Stimulated activated CD8-positive, alpha-beta memory T cell treated with anti-CD3 and anti-CD28 coated beads, Interleukin-15, amount 100 ng/mL, for 4 hours (primary cell): Measurements from ENCODE around the gene STK32B.
"Not testable (repeated sequence)": the region's sequence is repeated elsewhere in the genome, so short reads cannot be mapped to it uniquely, and the experiment has no call there.

Source experiments
- DNase-seq, 2 donors: peaks; one replicate each; pipeline ENCODE4 v3.0.0-alpha.2; 2020; ENCODE audit warnings: low read depth in 2 of 2

STK32B gene

GRCh38 chr4:5160668-5161067, 109.4 kb downstream of the STK32B start:
- DNase-seq: no peak

GRCh38 chr4:5162909-5163508, 111.7 kb downstream of the STK32B start:
- no peak for DNase-seq

- no peak for DNase-seq
Measured at GRCh38 chr4:5164221-5164912, 113.1 kb downstream of the STK32B start.

GRCh38 chr4:5165420-5166369, 114.4 kb downstream of the STK32B start:
- no peak for DNase-seq

GRCh38 chr4:5166377-5166776, 115.1 kb downstream of the STK32B start:
- DNase-seq: no peak

- no peak for DNase-seq
Measured at GRCh38 chr4:5168891-5169290, 117.6 kb downstream of the STK32B start.

- DNase-seq: not testable (repeated sequence)
Measured at GRCh38 chr4:5175836-5176235, 124.6 kb downstream of the STK32B start.

- DNase-seq: no peak
Measured at GRCh38 chr4:5184606-5185005, 133.3 kb downstream of the STK32B start.

- DNase-seq: no peak
Measured at GRCh38 chr4:5185551-5185950, 134.3 kb downstream of the STK32B start.

GRCh38 chr4:5186271-5187064, 135.2 kb downstream of the STK32B start:
- DNase-seq: no peak

GRCh38 chr4:5188130-5188529, 136.8 kb downstream of the STK32B start:
- no peak for DNase-seq

GRCh38 chr4:5191831-5192230, 140.6 kb downstream of the STK32B start:
- no peak for DNase-seq

GRCh38 chr4:5192271-5192670, 141.0 kb downstream of the STK32B start:
- no peak for DNase-seq

- DNase-seq: no peak
Measured at GRCh38 chr4:5192678-5193077, 141.4 kb downstream of the STK32B start.

- no peak for DNase-seq
Measured at GRCh38 chr4:5198656-5199541, 147.6 kb downstream of the STK32B start.

GRCh38 chr4:5199912-5200311, 148.6 kb downstream of the STK32B start:
- DNase-seq: no peak

- DNase-seq: no peak
Measured at GRCh38 chr4:5200513-5200912, 149.2 kb downstream of the STK32B start.

GRCh38 chr4:5203309-5203992, 152.2 kb downstream of the STK32B start:
- DNase-seq: no peak

- DNase-seq: no peak
Measured at GRCh38 chr4:5203993-5204310, 152.7 kb downstream of the STK32B start.

GRCh38 chr4:5204781-5205180, 153.5 kb downstream of the STK32B start:
- DNase-seq: no peak
